ENCODE data around the gene PHOSPHO1. TPM values are rescaled to one million over a fixed set of nuclear protein-coding genes. Genes with fewer than 3 reads are reported as not detected.
"Not testable (repeated sequence)": the region's sequence is repeated elsewhere in the genome, so short reads cannot be mapped to it uniquely, and the experiment has no call there.

PHOSPHO1 gene
- total RNA-seq, 6 donors from 2014 or later: 0.30 to 4.7 (median 3.1) TPM; not detected in 1

DNA sequence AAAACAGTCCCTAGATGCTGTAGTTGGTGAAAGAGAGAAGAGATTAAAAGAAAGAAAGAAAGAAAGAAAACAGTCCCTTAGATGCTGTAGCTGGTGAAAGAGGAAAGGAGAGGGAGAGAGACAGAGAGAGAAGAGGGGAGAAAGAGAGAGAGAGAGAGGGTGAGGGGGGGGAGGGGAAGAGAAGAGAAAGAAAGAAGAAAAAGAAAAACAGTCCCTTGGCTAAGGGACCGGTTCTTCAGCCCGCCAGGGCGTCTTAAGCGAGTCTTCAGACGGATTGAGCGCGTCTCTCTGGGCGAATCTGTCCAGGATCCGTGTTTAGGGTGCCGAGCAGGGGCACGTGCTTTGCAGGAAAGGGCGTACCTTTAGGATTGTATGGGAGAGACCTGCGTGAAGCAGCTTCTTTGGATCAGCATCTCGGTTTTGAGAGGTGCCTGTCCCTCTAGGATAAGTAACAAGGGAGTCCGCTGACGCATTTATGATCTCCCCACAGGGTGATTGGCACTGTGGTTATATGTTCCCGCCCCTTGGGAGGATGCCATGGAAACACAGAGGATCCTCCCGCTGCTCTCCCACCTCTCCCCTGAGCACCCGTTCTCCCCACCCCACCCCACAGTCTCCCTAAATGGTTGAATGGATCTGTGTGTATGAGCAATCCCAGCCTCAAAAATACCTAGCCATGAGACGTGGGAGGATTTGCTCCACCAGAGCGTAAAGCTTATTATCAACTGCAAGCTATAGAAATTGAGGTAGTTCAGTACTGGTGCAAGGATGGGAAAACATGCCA lies 36.9 kb downstream of the PHOSPHO1 start:
- Histone ChIP-seq H3K4me1 (peaks cover 0 to 13% (median 9%) of the 10 kb centered on the region in 4 donors), H3K27me3 (no peaks in the 10 kb centered on the region), H3K36me3 (no peaks in the 10 kb centered on the region), H3K27ac (peak overlapping the region; percentile 92 to 99 (median 96)), H3K4me3 (peak overlapping the region; percentile 43 to 88 (median 75)), H3K9me3 (no peaks in the 10 kb centered on the region)
- ATAC-seq (ENCODE audit: low FRiP score in 2 of 2) (peak; percentile 1 to 7), DNase-seq (peak in 1 of 2 donors; percentile 60)
- TF ChIP-seq EP300 (IDR thresholded peaks at IDR 0.05): no peak
- TF ChIP-seq POLR2AphosphoS5 (IDR thresholded peaks at IDR 0.05): peak in 1 of 2 donors; percentile 36
- TF ChIP-seq, protein P1, sequence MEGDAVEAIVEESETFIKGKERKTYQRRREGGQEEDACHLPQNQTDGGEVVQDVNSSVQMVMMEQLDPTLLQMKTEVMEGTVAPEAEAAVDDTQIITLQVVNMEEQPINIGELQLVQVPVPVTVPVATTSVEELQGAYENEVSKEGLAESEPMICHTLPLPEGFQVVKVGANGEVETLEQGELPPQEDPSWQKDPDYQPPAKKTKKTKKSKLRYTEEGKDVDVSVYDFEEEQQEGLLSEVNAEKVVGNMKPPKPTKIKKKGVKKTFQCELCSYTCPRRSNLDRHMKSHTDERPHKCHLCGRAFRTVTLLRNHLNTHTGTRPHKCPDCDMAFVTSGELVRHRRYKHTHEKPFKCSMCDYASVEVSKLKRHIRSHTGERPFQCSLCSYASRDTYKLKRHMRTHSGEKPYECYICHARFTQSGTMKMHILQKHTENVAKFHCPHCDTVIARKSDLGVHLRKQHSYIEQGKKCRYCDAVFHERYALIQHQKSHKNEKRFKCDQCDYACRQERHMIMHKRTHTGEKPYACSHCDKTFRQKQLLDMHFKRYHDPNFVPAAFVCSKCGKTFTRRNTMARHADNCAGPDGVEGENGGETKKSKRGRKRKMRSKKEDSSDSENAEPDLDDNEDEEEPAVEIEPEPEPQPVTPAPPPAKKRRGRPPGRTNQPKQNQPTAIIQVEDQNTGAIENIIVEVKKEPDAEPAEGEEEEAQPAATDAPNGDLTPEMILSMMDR (IDR thresholded peaks at IDR 0.05): no peak
- TF ChIP-seq POLR2A (IDR thresholded peaks at IDR 0.05): peak in 1 of 4 donors; percentile 75
- 13 to 18% methylated on average over 19 to 21 of the region's 21 CpGs for WGBS, 2 donors

DNA sequence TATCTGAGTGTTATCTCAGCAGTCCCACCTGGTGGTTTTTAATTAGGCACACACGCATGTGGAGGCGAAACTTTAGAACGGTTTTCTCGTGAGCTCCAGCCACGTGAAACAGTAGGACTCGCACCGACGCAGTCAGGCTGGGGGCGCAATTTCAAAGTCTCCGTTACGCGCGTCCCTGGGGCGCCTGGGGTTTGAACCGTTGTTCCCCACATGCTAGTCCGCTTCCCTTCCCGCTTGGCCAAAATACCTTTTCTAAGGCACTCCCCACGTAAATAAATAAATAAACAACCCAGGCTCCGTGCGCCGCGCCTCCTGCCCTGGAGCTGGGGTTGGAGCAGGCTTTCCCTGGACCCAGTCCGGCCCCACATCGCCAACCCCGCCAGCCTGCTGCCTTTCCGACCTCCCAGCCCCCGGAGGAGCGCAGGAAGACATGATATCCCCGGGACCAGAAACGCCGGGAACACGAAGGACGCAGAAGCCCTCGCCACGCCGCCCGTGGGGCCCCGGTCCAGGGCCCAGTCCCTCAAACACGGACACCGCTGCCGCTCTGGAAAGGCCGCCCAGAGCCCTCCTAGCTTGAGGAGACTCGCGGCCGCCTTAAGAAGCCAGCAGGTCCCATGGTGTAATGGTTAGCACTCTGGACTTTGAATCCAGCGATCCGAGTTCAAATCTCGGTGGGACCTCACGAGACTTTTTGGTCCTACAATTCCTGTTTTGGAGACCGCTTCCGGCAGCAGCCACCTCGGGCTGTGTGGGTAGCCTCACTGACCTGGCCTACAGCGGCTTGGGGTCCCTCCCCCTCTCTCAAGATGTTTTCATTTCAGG lies 38.5 kb downstream of the PHOSPHO1 start:
- TF ChIP-seq POLR2A (IDR thresholded peaks at IDR 0.05): peak in 2 of 4 donors; percentile 51 to 52
- peak; percentile 21 to 48 for TF ChIP-seq POLR2AphosphoS5 (IDR thresholded peaks at IDR 0.05)
- TF ChIP-seq, protein P1 (IDR thresholded peaks at IDR 0.05): peak in 3 of 6 experiments; percentile 24 to 32 (median 26)
- TF ChIP-seq EP300 (IDR thresholded peaks at IDR 0.05): peak in 1 of 4 donors; percentile 5
- Histone ChIP-seq H3K4me3 (peak overlapping the region; percentile 37 to 88 (median 75)), H3K36me3 (no peaks in the 10 kb centered on the region), H3K27me3 (no peaks in the 10 kb centered on the region), H3K27ac (peak overlapping the region; percentile 92 to 99 (median 96)), H3K9me3 (no peaks in the 10 kb centered on the region), H3K4me1 (peaks cover 0 to 13% (median 9%) of the 10 kb centered on the region in 4 donors)
- ATAC-seq (ENCODE audit: low FRiP score in 2 of 2) (peak; percentile 93 to 95), DNase-seq (peak; percentile 94 to 95)
- WGBS, 2 donors: 0 to 1% methylated on average over 38 to 46 of the region's 53 CpGs

DNA sequence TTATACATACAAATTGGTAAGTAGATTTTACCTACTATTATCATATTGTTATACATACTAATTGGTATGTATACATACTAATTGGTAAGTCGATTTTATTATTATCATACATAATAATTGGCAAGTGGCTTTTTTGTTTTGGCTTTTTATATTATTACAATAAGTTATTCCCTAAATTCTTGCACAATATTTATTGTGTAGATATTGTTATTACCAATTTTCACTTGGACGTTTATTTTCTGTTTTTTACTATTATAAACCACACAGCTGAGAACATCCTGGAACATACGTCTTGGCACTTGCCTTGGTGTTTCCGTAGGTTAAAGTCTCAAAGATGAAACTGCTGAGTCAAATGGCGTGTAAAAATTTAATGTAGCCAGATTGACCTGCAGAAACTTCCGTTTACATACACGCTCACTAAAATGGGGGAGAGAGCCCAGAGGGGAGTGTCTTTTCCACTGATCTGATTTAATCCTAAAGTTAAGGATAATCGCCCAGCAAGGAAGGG lies 39.1 kb downstream of the PHOSPHO1 start:
- no peak for ATAC-seq (ENCODE audit: low FRiP score in 2 of 2)
- DNase-seq: no peak
- H3K27me3 ChIP-seq: no peaks in the 10 kb centered on the region
- peak overlapping the region; percentile 37 to 88 (median 75) for H3K4me3 ChIP-seq
- 5 to 7% methylated on average over 8 of the region's 8 CpGs for WGBS, 2 donors
- peak overlapping the region; percentile 92 to 99 (median 96) for H3K27ac ChIP-seq
- H3K4me1 ChIP-seq: peaks cover 0 to 13% (median 9%) of the 10 kb centered on the region in 4 donors
- no peaks in the 10 kb centered on the region for H3K9me3 ChIP-seq
- TF ChIP-seq, protein P1 (IDR thresholded peaks at IDR 0.05): no peak
- TF ChIP-seq POLR2A (IDR thresholded peaks at IDR 0.05): no peak
- TF ChIP-seq POLR2AphosphoS5 (IDR thresholded peaks at IDR 0.05): no peak
- no peak for TF ChIP-seq EP300 (IDR thresholded peaks at IDR 0.05)
- H3K36me3 ChIP-seq: no peaks in the 10 kb centered on the region

DNA sequence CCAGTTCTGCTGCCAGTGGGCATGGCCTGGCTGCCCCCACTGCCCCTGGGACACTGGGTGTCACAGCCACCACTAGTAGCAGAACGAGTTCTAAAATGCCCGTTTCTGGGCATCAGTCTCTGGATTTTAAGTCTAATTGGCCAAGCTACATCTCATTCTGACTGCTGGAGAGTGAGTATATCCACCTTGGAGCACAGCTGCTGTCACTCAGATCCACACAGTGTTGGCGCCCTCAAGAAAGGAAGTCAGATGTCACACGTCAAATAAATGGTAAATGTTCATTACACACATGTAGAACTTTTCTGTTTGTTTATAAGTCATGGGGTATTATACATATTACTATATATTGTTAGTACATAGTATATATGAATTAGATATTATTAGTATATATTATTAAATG lies 39.7 kb downstream of the PHOSPHO1 start:
- ATAC-seq (ENCODE audit: low FRiP score in 2 of 2) (no peak), DNase-seq (peak in 1 of 2 donors; percentile 24)
- Histone ChIP-seq H3K27me3 (no peaks in the 10 kb centered on the region), H3K36me3 (no peaks in the 10 kb centered on the region), H3K4me3 (no peak overlapping the region), H3K9me3 (no peaks in the 10 kb centered on the region), H3K27ac (peak overlapping the region in 2 of 4 donors; percentile 12 to 92), H3K4me1 (peaks cover 0 to 13% (median 9%) of the 10 kb centered on the region in 4 donors)
- WGBS, 2 donors: 36 to 43% methylated on average over 4 of the region's 4 CpGs
- no peak for TF ChIP-seq POLR2A (IDR thresholded peaks at IDR 0.05)

DNA sequence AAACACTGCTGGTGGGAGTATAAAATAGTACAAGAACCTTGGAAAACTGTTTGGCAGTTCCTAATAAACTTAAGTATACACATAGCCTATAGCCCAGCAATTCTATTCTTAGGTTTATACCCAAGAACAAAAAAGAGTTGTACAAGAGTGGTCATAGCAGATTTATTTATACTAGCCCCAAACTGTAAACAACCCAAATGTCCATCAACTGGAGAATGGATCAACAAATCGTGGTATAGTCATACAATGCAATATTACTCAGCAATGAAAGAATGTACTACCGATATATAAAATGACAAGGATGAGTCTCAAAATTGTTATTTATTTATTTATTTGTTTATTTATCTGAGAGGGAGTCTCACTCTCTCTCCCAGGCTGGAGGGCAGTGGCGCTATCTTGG lies 43.3 kb downstream of the PHOSPHO1 start:
- no peaks in the 10 kb centered on the region for H3K36me3 ChIP-seq
- no peak overlapping the region for H3K4me3 ChIP-seq
- no peaks in the 10 kb centered on the region for H3K27me3 ChIP-seq
- peaks cover 0 to 6% (median 1%) of the 10 kb centered on the region in 4 donors for H3K9me3 ChIP-seq
- DNase-seq (no peak), ATAC-seq (ENCODE audit: low FRiP score in 2 of 2) (no peak)
- H3K4me1 ChIP-seq: peaks cover 0 to 5% (median 4%) of the 10 kb centered on the region in 4 donors
- TF ChIP-seq POLR2AphosphoS5 (IDR thresholded peaks at IDR 0.05): no peak
- no peak for TF ChIP-seq EP300 (IDR thresholded peaks at IDR 0.05)
- TF ChIP-seq, protein P1 (IDR thresholded peaks at IDR 0.05): no peak
- no peak for TF ChIP-seq POLR2A (IDR thresholded peaks at IDR 0.05)
- no peak overlapping the region for H3K27ac ChIP-seq
- WGBS, 2 donors: 81 to 82% methylated on average over 3 of the region's 3 CpGs

DNA sequence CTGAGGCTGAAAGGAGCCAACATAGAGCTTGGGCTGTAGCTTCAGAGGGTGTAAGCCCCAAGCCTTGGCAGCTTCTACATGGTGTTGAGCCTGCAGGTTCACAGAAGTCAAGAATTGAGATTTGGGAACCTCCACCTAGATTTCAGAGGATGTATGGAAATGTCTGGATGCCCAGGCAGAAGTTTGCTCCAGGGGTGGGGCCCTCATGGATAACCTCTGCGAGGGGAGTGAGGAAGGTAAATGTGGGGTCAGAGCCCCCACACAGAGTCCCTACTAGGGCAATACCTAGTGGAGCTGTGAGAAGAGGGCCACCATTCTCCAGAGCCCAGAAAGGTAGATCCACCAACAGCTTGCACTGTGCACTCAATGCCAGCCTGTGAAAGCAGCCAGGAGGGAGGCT lies 45.2 kb downstream of the PHOSPHO1 start:
- 100% methylated on average over 1 of the region's 1 CpG for WGBS, 2 donors
- DNase-seq: not testable (repeated sequence)

DNA sequence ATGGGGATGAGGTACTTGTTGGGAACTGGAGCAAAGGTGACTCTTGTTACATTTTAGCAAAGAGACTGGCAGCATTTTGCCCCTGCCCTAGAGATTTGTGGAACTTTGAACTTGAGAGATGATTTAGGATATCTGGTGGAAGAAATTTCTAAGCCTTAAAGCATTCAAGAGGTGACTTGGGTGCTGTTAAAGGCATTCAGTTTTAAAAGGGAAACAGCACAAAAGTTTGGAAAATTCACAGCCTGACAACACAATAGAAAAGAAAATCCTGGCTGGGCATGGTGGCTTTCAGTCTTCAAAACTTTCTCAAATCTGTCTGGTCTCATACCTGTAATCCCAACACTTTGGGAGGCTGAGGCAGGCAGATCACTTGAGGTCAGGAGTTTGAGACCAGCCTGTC lies 46.1 kb downstream of the PHOSPHO1 start:
- not testable (repeated sequence) for H3K4me1 ChIP-seq; H3K4me3 ChIP-seq; ATAC-seq (ENCODE audit: low FRiP score in 2 of 2); H3K36me3 ChIP-seq; H3K9me3 ChIP-seq; H3K27me3 ChIP-seq; H3K27ac ChIP-seq; DNase-seq

More for the DNA sequence above, 45.2 kb downstream of the PHOSPHO1 start:
- not testable (repeated sequence) for H3K27me3 ChIP-seq; H3K36me3 ChIP-seq; H3K4me1 ChIP-seq; H3K27ac ChIP-seq; ATAC-seq (ENCODE audit: low FRiP score in 2 of 2); H3K9me3 ChIP-seq; H3K4me3 ChIP-seq

Data from upper lobe of left lung (tissue), 6 donors.